Measurements from ENCODE around the gene ADAMTS14.

The ADAMTS14 gene

GRCh38 chr10:70733051-70733450 lies 60.7 kb downstream of the ADAMTS14 start:
- DNase-seq = no peak

- no peak for DNase-seq
Measured at GRCh38 chr10:70735161-70735560, 62.9 kb downstream of the ADAMTS14 start.

GRCh38 chr10:70736525-70736924 lies 64.2 kb downstream of the ADAMTS14 start:
- DNase-seq = no peak

- no peak for DNase-seq
Measured at GRCh38 chr10:70737250-70737649, 64.9 kb downstream of the ADAMTS14 start.

GRCh38 chr10:70738006-70738760 lies 65.9 kb downstream of the ADAMTS14 start:
- no peak for DNase-seq

GRCh38 chr10:70738761-70739121 lies 66.4 kb downstream of the ADAMTS14 start:
- DNase-seq = no peak

GRCh38 chr10:70740406-70741288 lies 68.3 kb downstream of the ADAMTS14 start:
- no peak for DNase-seq

GRCh38 chr10:70742537-70743429 lies 70.5 kb downstream of the ADAMTS14 start:
- no peak for DNase-seq

GRCh38 chr10:70743430-70743788 lies 71.1 kb downstream of the ADAMTS14 start:
- no peak for DNase-seq

GRCh38 chr10:70743879-70744278 lies 71.6 kb downstream of the ADAMTS14 start:
- DNase-seq = no peak

- DNase-seq = no peak
Measured at GRCh38 chr10:70744617-70745143, 72.4 kb downstream of the ADAMTS14 start.

- no peak for DNase-seq
Measured at GRCh38 chr10:70745555-70745954, 73.2 kb downstream of the ADAMTS14 start.

- no peak for DNase-seq
Measured at GRCh38 chr10:70747192-70747965, 75.1 kb downstream of the ADAMTS14 start.

- no peak for DNase-seq
Measured at GRCh38 chr10:70748305-70748704, 76.0 kb downstream of the ADAMTS14 start.

- no peak for DNase-seq
Measured at GRCh38 chr10:70748801-70749573, 76.7 kb downstream of the ADAMTS14 start.

GRCh38 chr10:70749756-70750155 lies 77.5 kb downstream of the ADAMTS14 start:
- DNase-seq = no peak

- no peak for DNase-seq
Measured at GRCh38 chr10:70750156-70750703, 77.9 kb downstream of the ADAMTS14 start.

- no peak for DNase-seq
Measured at GRCh38 chr10:70751356-70751755, 79.0 kb downstream of the ADAMTS14 start.

GRCh38 chr10:70751991-70752390 lies 79.7 kb downstream of the ADAMTS14 start:
- no peak for DNase-seq

- DNase-seq = no peak
Measured at GRCh38 chr10:70752571-70752970, 80.3 kb downstream of the ADAMTS14 start.
